ENCODE data around the gene SFXN5.

The SFXN5 gene

GRCh38 chr2:72942293-72942692 lies 129.2 kb downstream of the SFXN5 start:
- Mint-ChIP-seq H3K9me3 (ENCODE audit: low read depth) (no peaks in the 10 kb centered on the region), H3K4me1 (ENCODE audit: low read depth) (no peaks in the 10 kb centered on the region), H3K4me3 (no peak overlapping the region), H3K27ac (no peak overlapping the region), H3K36me3 (no peaks in the 10 kb centered on the region), H3K27me3 (no peaks in the 10 kb centered on the region)

DNA sequence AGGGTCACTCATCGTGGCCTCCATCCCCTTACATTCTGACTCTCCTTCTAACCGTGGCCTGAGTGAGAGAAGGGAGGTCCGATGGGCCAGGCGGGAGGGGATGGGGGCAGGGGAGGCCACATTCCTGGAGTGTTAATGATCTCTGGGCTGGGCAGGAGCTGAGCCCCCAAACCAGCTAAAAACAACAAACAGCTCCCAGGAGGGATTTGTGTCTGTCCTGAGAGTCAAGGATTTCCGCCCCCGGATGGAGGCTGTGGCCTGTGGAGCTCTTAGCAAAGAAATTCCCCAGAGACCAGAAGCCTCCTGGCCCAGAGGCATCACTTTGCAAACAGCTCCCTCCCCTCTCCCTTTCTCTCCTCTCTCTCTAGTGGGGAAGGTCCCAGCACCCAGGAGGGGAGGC lies 130.7 kb downstream of the SFXN5 start:
- no peaks in the 10 kb centered on the region for H3K36me3 Mint-ChIP-seq
- H3K9me3 Mint-ChIP-seq (ENCODE audit: low read depth) = no peaks in the 10 kb centered on the region
- H3K4me3 Mint-ChIP-seq = no peak overlapping the region
- H3K27ac Mint-ChIP-seq = no peak overlapping the region
- peaks cover 3% of the 10 kb centered on the region for H3K27me3 Mint-ChIP-seq
- H3K4me1 Mint-ChIP-seq (ENCODE audit: low read depth) = no peaks in the 10 kb centered on the region

- no peaks in the 10 kb centered on the region for H3K9me3 Mint-ChIP-seq (ENCODE audit: low read depth)
- H3K4me1 Mint-ChIP-seq (ENCODE audit: low read depth) = no peaks in the 10 kb centered on the region
- H3K4me3 Mint-ChIP-seq = no peak overlapping the region
- no peak overlapping the region for H3K27ac Mint-ChIP-seq
- H3K36me3 Mint-ChIP-seq = no peaks in the 10 kb centered on the region
- peaks cover 4% of the 10 kb centered on the region for H3K27me3 Mint-ChIP-seq
These were observed 131.2 kb downstream of the SFXN5 start for GRCh38 chr2:72940361-72940760.

- no peaks in the 10 kb centered on the region for H3K4me1 Mint-ChIP-seq (ENCODE audit: low read depth)
- H3K9me3 Mint-ChIP-seq (ENCODE audit: low read depth) = no peaks in the 10 kb centered on the region
- H3K4me3 Mint-ChIP-seq = no peak overlapping the region
- no peak overlapping the region for H3K27ac Mint-ChIP-seq
- H3K36me3 Mint-ChIP-seq = no peaks in the 10 kb centered on the region
- peaks cover 7% of the 10 kb centered on the region for H3K27me3 Mint-ChIP-seq
These were observed 133.1 kb downstream of the SFXN5 start for GRCh38 chr2:72938455-72938854.

DNA sequence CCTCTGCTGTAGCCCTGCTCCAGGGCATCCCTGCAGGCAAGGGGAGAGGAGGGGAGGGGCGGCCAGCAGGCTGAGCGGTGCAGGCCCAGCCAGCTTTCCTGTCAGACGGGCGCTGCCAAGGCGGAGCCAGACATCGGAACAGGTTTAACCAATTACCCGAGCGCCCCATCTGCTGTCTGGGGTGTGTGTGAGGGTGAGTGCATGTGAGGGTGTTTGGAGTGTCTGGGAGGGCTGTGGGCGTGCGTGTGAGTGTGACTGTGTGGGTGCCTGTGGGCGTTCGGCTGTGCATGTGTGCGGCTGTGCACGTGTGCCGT lies 134.2 kb downstream of the SFXN5 start:
- no peaks in the 10 kb centered on the region for H3K9me3 Mint-ChIP-seq (ENCODE audit: low read depth)
- H3K27me3 Mint-ChIP-seq = peaks cover 7% of the 10 kb centered on the region
- H3K4me3 Mint-ChIP-seq = no peak overlapping the region
- H3K36me3 Mint-ChIP-seq = no peaks in the 10 kb centered on the region
- no peaks in the 10 kb centered on the region for H3K4me1 Mint-ChIP-seq (ENCODE audit: low read depth)
- no peak overlapping the region for H3K27ac Mint-ChIP-seq

GRCh38 chr2:72936660-72937355 lies 134.7 kb downstream of the SFXN5 start:
- H3K36me3 Mint-ChIP-seq = no peaks in the 10 kb centered on the region
- H3K9me3 Mint-ChIP-seq (ENCODE audit: low read depth) = no peaks in the 10 kb centered on the region
- no peak overlapping the region for H3K27ac Mint-ChIP-seq
- no peaks in the 10 kb centered on the region for H3K4me1 Mint-ChIP-seq (ENCODE audit: low read depth)
- H3K27me3 Mint-ChIP-seq = peaks cover 7% of the 10 kb centered on the region
- no peak overlapping the region for H3K4me3 Mint-ChIP-seq

GRCh38 chr2:72935611-72935957 lies 135.9 kb downstream of the SFXN5 start:
- Mint-ChIP-seq H3K9me3 (ENCODE audit: low read depth) (no peaks in the 10 kb centered on the region), H3K36me3 (no peaks in the 10 kb centered on the region), H3K27me3 (peaks cover 9% of the 10 kb centered on the region), H3K4me3 (no peak overlapping the region), H3K4me1 (ENCODE audit: low read depth) (no peaks in the 10 kb centered on the region), H3K27ac (no peak overlapping the region)

DNA sequence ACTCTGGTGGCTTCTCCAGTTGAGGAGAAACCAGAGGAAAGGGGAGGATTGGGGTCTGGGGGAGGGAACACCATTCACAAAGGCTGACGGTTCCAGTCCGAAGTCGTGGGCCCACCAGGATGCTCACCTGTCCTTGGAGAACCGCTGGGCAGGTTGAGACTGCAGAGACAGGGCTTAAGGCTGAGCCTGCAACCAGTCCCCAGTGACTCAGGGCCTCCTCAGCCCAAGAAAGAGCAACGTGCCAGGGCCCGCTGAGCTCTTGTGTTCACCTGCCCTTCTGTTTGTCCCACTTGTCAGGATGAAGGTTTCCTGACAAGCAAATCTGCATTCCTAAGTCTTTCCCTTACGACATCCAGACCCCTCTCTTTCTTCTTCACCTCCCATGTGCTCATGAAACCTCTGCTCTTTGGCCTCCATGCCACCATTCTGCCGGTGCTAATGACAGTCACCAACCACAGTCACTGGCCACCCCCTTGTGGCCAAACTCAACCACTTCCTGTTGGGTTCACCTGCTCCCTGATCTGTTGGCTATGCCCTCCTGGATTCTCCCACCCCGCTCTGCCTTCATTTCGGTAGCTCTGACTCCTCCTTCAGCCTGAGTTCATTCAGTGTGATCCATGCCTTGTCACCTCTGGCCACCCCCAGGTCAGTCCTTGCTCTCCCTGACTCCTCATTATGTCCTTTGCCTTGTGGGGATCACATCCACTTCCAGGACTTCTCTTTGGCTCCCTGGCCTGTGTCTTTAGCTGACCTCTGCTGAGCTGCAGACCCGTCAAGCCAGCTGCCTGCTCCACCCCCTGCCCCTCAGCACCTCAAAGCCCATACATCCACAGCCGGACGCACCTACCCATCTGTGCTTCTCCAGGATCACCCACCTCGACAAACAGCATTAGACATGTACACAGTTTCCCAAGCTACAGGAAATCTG lies 136.6 kb downstream of the SFXN5 start:
- H3K27ac Mint-ChIP-seq = no peak overlapping the region
- no peaks in the 10 kb centered on the region for H3K9me3 Mint-ChIP-seq (ENCODE audit: low read depth)
- no peak overlapping the region for H3K4me3 Mint-ChIP-seq
- peaks cover 9% of the 10 kb centered on the region for H3K27me3 Mint-ChIP-seq
- H3K4me1 Mint-ChIP-seq (ENCODE audit: low read depth) = no peaks in the 10 kb centered on the region
- no peaks in the 10 kb centered on the region for H3K36me3 Mint-ChIP-seq

GRCh38 chr2:72933646-72934151 lies 137.8 kb downstream of the SFXN5 start:
- no peaks in the 10 kb centered on the region for H3K9me3 Mint-ChIP-seq (ENCODE audit: low read depth)
- no peaks in the 10 kb centered on the region for H3K4me1 Mint-ChIP-seq (ENCODE audit: low read depth)
- H3K36me3 Mint-ChIP-seq = no peaks in the 10 kb centered on the region
- H3K27me3 Mint-ChIP-seq = peaks cover 9% of the 10 kb centered on the region
- no peak overlapping the region for H3K27ac Mint-ChIP-seq
- H3K4me3 Mint-ChIP-seq = no peak overlapping the region

DNA sequence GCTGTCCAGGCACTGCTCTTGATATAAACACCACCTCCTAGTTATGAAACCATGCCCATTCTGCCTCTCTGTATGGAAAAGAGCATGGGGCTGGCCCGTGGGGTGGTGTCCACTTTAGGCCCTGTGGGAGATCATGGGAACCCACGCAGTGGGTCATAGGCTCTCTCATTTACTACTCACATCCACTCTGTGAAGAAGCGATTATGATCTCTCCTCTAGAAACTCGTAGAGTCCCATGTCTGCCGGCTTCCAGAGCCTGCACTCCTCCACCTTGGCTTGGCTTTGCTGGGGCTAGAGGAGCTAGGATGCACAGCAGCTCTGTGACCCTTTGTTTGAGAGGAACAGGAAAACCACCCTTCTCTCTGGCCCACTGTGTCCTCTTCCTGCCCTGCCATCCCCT lies 138.3 kb downstream of the SFXN5 start:
- no peak overlapping the region for H3K27ac Mint-ChIP-seq
- no peaks in the 10 kb centered on the region for H3K9me3 Mint-ChIP-seq (ENCODE audit: low read depth)
- no peaks in the 10 kb centered on the region for H3K36me3 Mint-ChIP-seq
- H3K27me3 Mint-ChIP-seq = peaks cover 9% of the 10 kb centered on the region
- H3K4me3 Mint-ChIP-seq = no peak overlapping the region
- H3K4me1 Mint-ChIP-seq (ENCODE audit: low read depth) = no peaks in the 10 kb centered on the region

DNA sequence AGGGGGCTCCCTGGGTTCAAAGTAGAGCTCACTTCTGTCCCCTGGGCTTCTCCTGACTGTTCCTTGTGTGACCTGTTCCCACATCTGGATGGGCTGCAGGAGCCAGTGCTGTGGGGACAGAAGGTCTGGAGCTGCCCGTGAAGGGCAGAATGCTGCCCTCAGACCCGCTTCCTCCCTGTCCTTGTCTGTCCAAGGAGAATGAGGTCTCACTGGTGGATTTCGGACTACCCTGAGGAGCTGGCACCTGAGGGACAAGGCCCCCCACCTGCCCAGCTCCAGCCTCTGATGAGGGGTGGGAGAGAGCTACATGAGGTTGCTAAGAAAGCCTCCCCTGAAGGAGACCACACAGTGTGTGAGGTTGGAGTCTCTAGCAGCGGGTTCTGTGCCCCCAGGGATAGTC lies 138.7 kb downstream of the SFXN5 start:
- no peak overlapping the region for H3K27ac Mint-ChIP-seq
- H3K36me3 Mint-ChIP-seq = no peaks in the 10 kb centered on the region
- H3K9me3 Mint-ChIP-seq (ENCODE audit: low read depth) = no peaks in the 10 kb centered on the region
- no peak overlapping the region for H3K4me3 Mint-ChIP-seq
- no peaks in the 10 kb centered on the region for H3K4me1 Mint-ChIP-seq (ENCODE audit: low read depth)
- H3K27me3 Mint-ChIP-seq = peaks cover 9% of the 10 kb centered on the region

GRCh38 chr2:72932045-72932740 lies 139.3 kb downstream of the SFXN5 start:
- Mint-ChIP-seq H3K4me1 (ENCODE audit: low read depth) (no peaks in the 10 kb centered on the region), H3K27ac (no peak overlapping the region), H3K36me3 (no peaks in the 10 kb centered on the region), H3K9me3 (ENCODE audit: low read depth) (no peaks in the 10 kb centered on the region), H3K4me3 (no peak overlapping the region), H3K27me3 (peaks cover 9% of the 10 kb centered on the region)

GRCh38 chr2:72931280-72931910 lies 140.1 kb downstream of the SFXN5 start:
- no peak overlapping the region for H3K27ac Mint-ChIP-seq
- no peaks in the 10 kb centered on the region for H3K4me1 Mint-ChIP-seq (ENCODE audit: low read depth)
- H3K9me3 Mint-ChIP-seq (ENCODE audit: low read depth) = no peaks in the 10 kb centered on the region
- no peaks in the 10 kb centered on the region for H3K36me3 Mint-ChIP-seq
- no peak overlapping the region for H3K4me3 Mint-ChIP-seq
- peaks cover 9% of the 10 kb centered on the region for H3K27me3 Mint-ChIP-seq

DNA sequence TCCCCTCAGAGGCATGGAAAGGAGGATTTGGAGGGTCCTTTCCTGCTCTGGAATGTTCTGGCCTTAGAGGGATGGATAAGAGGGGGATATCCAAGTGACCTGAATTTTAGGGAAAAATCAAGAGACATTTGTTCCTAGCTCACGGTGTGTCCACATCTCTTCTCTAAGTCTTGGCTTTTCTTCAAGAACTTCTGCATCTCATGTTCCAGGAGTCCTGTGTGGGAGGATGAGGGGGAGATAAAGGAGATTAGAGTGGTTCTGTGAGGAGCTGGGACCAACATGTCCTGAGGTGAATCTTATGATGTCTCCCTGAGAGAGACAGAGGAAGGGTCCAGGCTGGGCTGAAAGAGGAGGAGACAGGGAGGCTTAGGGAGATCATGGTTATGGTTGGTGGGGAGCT lies 142.5 kb downstream of the SFXN5 start:
- Mint-ChIP-seq H3K36me3 (no peaks in the 10 kb centered on the region), H3K9me3 (ENCODE audit: low read depth) (no peaks in the 10 kb centered on the region), H3K4me3 (no peak overlapping the region), H3K4me1 (ENCODE audit: low read depth) (no peaks in the 10 kb centered on the region), H3K27me3 (peaks cover 5% of the 10 kb centered on the region), H3K27ac (no peak overlapping the region)

Data from activated naive CD8-positive, alpha-beta T cell (primary cell).